ES-I3 (cell line): ENCODE measurements around the gene ZSWIM3.
"Not testable (repeated sequence)": the region's sequence is repeated elsewhere in the genome, so short reads cannot be mapped to it uniquely, and the experiment has no call there.

Experiments
- H3K36me3 ChIP-seq: 2 replicates; pipeline ENCODE4 v1.6.1; 2013; ENCODE audit warnings: mild to moderate bottlenecking, low read length, control low read depth, moderate library complexity; ENCODE audit not compliant: insufficient read depth
- H3K4me1 ChIP-seq: 2 replicates; pipeline ENCODE4 v1.6.1; 2013; ENCODE audit warnings: mild to moderate bottlenecking, control low read depth, low read length; ENCODE audit not compliant: insufficient read depth
- H3K9ac ChIP-seq: 2 replicates; pipeline ENCODE4 v1.6.1; 2013; ENCODE audit warnings: low read depth, mild to moderate bottlenecking, low read length, moderate library complexity
- H3K9me3 ChIP-seq: 2 replicates; pipeline ENCODE4 v1.6.1; 2013; ENCODE audit warnings: mild to moderate bottlenecking, low read length, moderate library complexity; ENCODE audit not compliant: control insufficient read depth, insufficient read depth

ZSWIM3 gene

GRCh38 chr20:45860560-45861220 is 3.3 kb downstream of the ZSWIM3 start:
- H3K4me1 ChIP-seq = peaks cover 10% of the 10 kb centered on the region
- H3K36me3 ChIP-seq = no peaks in the 10 kb centered on the region
- no peaks in the 10 kb centered on the region for H3K9me3 ChIP-seq
- H3K9ac ChIP-seq = no peak overlapping the region

GRCh38 chr20:45861221-45862075 is 4.0 kb downstream of the ZSWIM3 start:
- Histone ChIP-seq H3K4me1 (peaks cover 10% of the 10 kb centered on the region), H3K36me3 (no peaks in the 10 kb centered on the region), H3K9me3 (no peaks in the 10 kb centered on the region), H3K9ac (no peak overlapping the region)

GRCh38 chr20:45863543-45864470 is 6.4 kb downstream of the ZSWIM3 start:
- H3K9ac ChIP-seq = no peak overlapping the region
- H3K4me1 ChIP-seq = peaks cover 5% of the 10 kb centered on the region; the same call in 1 of the 2 replicates
- no peaks in the 10 kb centered on the region for H3K36me3 ChIP-seq
- no peaks in the 10 kb centered on the region for H3K9me3 ChIP-seq

GRCh38 chr20:45866454-45866853 is 9.0 kb downstream of the ZSWIM3 start:
- Histone ChIP-seq H3K36me3 (no peaks in the 10 kb centered on the region), H3K9ac (no peak overlapping the region), H3K4me1 (no peaks in the 10 kb centered on the region)

GRCh38 chr20:45867136-45867818 is 9.9 kb downstream of the ZSWIM3 start:
- Histone ChIP-seq H3K4me1 (no peaks in the 10 kb centered on the region), H3K9ac (no peak overlapping the region), H3K36me3 (no peaks in the 10 kb centered on the region)

More at GRCh38 chr20:45866454-45866853, 9.0 kb downstream of the ZSWIM3 start:
- no peaks in the 10 kb centered on the region for H3K9me3 ChIP-seq

GRCh38 chr20:45867819-45868176 is 10.4 kb downstream of the ZSWIM3 start:
- H3K36me3 ChIP-seq = no peaks in the 10 kb centered on the region
- no peaks in the 10 kb centered on the region for H3K9me3 ChIP-seq
- H3K9ac ChIP-seq = no peak overlapping the region
- H3K4me1 ChIP-seq = no peaks in the 10 kb centered on the region

More at GRCh38 chr20:45867136-45867818, 9.9 kb downstream of the ZSWIM3 start:
- no peaks in the 10 kb centered on the region for H3K9me3 ChIP-seq

GRCh38 chr20:45872626-45873025 is 15.2 kb downstream of the ZSWIM3 start:
- Histone ChIP-seq H3K9ac (no peak overlapping the region), H3K9me3 (no peaks in the 10 kb centered on the region)

GRCh38 chr20:45873409-45874103 is 16.1 kb downstream of the ZSWIM3 start:
- Histone ChIP-seq H3K36me3 (no peaks in the 10 kb centered on the region), H3K9ac (no peak overlapping the region), H3K9me3 (no peaks in the 10 kb centered on the region), H3K4me1 (no peaks in the 10 kb centered on the region)

More at GRCh38 chr20:45872626-45873025, 15.2 kb downstream of the ZSWIM3 start:
- no peaks in the 10 kb centered on the region for H3K4me1 ChIP-seq
- no peaks in the 10 kb centered on the region for H3K36me3 ChIP-seq

- H3K36me3 ChIP-seq, H3K9me3 ChIP-seq, H3K4me1 ChIP-seq, H3K9ac ChIP-seq: not testable (repeated sequence)
These were observed 16.7 kb downstream of the ZSWIM3 start for GRCh38 chr20:45874104-45874481.

- Histone ChIP-seq H3K9me3 (no peaks in the 10 kb centered on the region), H3K4me1 (no peaks in the 10 kb centered on the region), H3K36me3 (no peaks in the 10 kb centered on the region), H3K9ac (no peak overlapping the region)
These were observed 17.2 kb downstream of the ZSWIM3 start for GRCh38 chr20:45874576-45874975.

- Histone ChIP-seq H3K9ac (no peak overlapping the region), H3K4me1 (no peaks in the 10 kb centered on the region), H3K9me3 (no peaks in the 10 kb centered on the region), H3K36me3 (peaks cover 3% of the 10 kb centered on the region; the same call in 1 of the 2 replicates)
These were observed 20.8 kb downstream of the ZSWIM3 start for GRCh38 chr20:45878076-45878761.

GRCh38 chr20:45880988-45881788 is 23.8 kb downstream of the ZSWIM3 start, which contains the start of gene ZSWIM1:
TSS of gene ZSWIM1 (plus strand) at chr20:45881227. CDS start at chr20:45882593, 1,366 bp downstream.
- Histone ChIP-seq H3K36me3 (peaks cover 3% of the 10 kb centered on the region; the same call in 1 of the 2 replicates), H3K4me1 (no peaks in the 10 kb centered on the region), H3K9ac (peak within 1 kb of the TSS; percentile 74), H3K9me3 (no peaks in the 10 kb centered on the region)
